Measurements from ENCODE around the gene MSMP. TPM values are rescaled to one million over a fixed set of nuclear protein-coding genes. Genes with fewer than 3 reads are reported as not detected.

The MSMP gene
- total RNA-seq, 1 donor, result not detected

GRCh38 chr9:35760651-35761050 lies 6.6 kb upstream of the MSMP start:
- TF ChIP-seq CTCF (IDR thresholded peaks at IDR 0.05; ENCODE audit: insufficient read depth, low read depth, low read length), result no peak
- no peak overlapping the region for H3K4me3 ChIP-seq (ENCODE audit: low read depth, low read length)
- no peak for DNase-seq (ENCODE audit: low read depth)

GRCh38 chr9:35759795-35760194 lies 5.7 kb upstream of the MSMP start:
- no peak for TF ChIP-seq CTCF (IDR thresholded peaks at IDR 0.05; ENCODE audit: insufficient read depth, low read depth, low read length)
- DNase-seq (ENCODE audit: low read depth), result no peak
- H3K4me3 ChIP-seq (ENCODE audit: low read depth, low read length), result no peak overlapping the region

GRCh38 chr9:35758475-35759050 lies 4.5 kb upstream of the MSMP start:
- no peak overlapping the region for H3K4me3 ChIP-seq (ENCODE audit: low read depth, low read length)
- DNase-seq (ENCODE audit: low read depth), result no peak
- TF ChIP-seq CTCF (IDR thresholded peaks at IDR 0.05; ENCODE audit: insufficient read depth, low read depth, low read length), result no peak

GRCh38 chr9:35757892-35758275 lies 3.8 kb upstream of the MSMP start:
- no peak for DNase-seq (ENCODE audit: low read depth)
- TF ChIP-seq CTCF (IDR thresholded peaks at IDR 0.05; ENCODE audit: insufficient read depth, low read depth, low read length), result no peak
- H3K4me3 ChIP-seq (ENCODE audit: low read depth, low read length), result no peak overlapping the region

- DNase-seq (ENCODE audit: low read depth), result no peak
- TF ChIP-seq CTCF (IDR thresholded peaks at IDR 0.05; ENCODE audit: insufficient read depth, low read depth, low read length), result no peak
- peak overlapping the region; percentile 50 for H3K4me3 ChIP-seq (ENCODE audit: low read depth, low read length)
Measured at GRCh38 chr9:35757226-35757891, 3.3 kb upstream of the MSMP start.

GRCh38 chr9:35756275-35757225 lies 2.5 kb upstream of the MSMP start:
- H3K4me3 ChIP-seq (ENCODE audit: low read depth, low read length), result peak overlapping the region; percentile 50
- no peak for DNase-seq (ENCODE audit: low read depth)
- TF ChIP-seq CTCF (IDR thresholded peaks at IDR 0.05; ENCODE audit: insufficient read depth, low read depth, low read length), result peak; percentile 48

Data from fibroblast of villous mesenchyme (primary cell).